M059J (cell line): ENCODE data around the gene USP44. TPM values are rescaled to one million over a fixed set of nuclear protein-coding genes. Genes with fewer than 3 reads are reported as not detected.

Source experiments
- total RNA-seq: library from RNA; depleted of rRNA; stranded (reverse); fragments of >200 nt; shearing (Covaris generic); gene quantifications from 2 replicates; pipeline ENCODE4 v1.2.3, GENCODE V29; 2014; rRNA removed

USP44 gene
- total RNA-seq, 1 experiment from 2014 or later, result 0.02 TPM

Other genes with a start within 250 kb of the USP44 start
- 76.9 and 80.2 TPM in 2 replicates for gene METAP2, start 77.3 kb downstream of the USP44 start, total RNA-seq
- gene NTN4, start 239.3 kb upstream of the USP44 start, total RNA-seq, result 16.5 and 21.5 TPM in 2 replicates